GM13977 (cell line): ENCODE data around the gene CUBN.

ENCODE experiments used
- DNase-seq: peaks from one replicate; pipeline ENCODE4 v3.0.0; 2012; ENCODE audit warnings: low spot score
- in situ Hi-C: fragments of 300-500 bp; cut with MboI; formaldehyde crosslinking; loops from one replicate; pipeline ENCODE4 v1.12.0; 2022; ENCODE audit warnings: low sequenced_read_pairs, low pct_unique_long_range_greater_than_20kb, mixed read lengths, inconsistent platforms; ENCODE audit not compliant: unreplicated experiment
- TF ChIP-seq, protein P1 (sequence below): IDR thresholded peaks from 2 replicates; pipeline ENCODE4 v1.5.1; 2012; ENCODE audit warnings: mild to moderate bottlenecking, control low read depth; ENCODE audit not compliant: insufficient read depth; ENCODE audit errors: extremely low read depth, missing control alignments

Gene CUBN

DNA sequence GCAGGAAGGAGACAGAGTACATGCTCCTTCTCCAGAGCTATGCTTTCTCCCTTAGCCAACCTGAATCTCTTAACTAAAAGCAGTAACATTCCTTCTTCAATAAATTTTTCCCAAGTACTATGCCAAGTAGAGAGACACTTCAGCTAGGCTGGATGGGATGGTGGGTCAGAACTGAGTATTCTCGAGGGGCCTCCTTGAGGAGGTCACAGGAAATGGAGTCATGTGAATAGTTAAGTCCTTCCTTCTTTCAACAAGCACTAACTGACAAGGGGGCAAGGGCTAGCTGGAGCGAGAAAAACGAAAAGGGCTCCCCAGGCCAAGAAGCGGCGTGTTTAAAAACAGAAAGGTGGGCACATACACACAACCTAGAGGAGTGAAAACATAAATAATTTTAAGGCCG, 317.8 kb downstream of the CUBN start:
- TF ChIP-seq, protein P1, sequence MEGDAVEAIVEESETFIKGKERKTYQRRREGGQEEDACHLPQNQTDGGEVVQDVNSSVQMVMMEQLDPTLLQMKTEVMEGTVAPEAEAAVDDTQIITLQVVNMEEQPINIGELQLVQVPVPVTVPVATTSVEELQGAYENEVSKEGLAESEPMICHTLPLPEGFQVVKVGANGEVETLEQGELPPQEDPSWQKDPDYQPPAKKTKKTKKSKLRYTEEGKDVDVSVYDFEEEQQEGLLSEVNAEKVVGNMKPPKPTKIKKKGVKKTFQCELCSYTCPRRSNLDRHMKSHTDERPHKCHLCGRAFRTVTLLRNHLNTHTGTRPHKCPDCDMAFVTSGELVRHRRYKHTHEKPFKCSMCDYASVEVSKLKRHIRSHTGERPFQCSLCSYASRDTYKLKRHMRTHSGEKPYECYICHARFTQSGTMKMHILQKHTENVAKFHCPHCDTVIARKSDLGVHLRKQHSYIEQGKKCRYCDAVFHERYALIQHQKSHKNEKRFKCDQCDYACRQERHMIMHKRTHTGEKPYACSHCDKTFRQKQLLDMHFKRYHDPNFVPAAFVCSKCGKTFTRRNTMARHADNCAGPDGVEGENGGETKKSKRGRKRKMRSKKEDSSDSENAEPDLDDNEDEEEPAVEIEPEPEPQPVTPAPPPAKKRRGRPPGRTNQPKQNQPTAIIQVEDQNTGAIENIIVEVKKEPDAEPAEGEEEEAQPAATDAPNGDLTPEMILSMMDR, result no peak
- DNase-seq, result no peak
- in situ Hi-C loops, result loop anchor here (25.0 kb wide), 1 partner anchor 924 kb away; no protein-coding TSS in a partner anchor

DNA sequence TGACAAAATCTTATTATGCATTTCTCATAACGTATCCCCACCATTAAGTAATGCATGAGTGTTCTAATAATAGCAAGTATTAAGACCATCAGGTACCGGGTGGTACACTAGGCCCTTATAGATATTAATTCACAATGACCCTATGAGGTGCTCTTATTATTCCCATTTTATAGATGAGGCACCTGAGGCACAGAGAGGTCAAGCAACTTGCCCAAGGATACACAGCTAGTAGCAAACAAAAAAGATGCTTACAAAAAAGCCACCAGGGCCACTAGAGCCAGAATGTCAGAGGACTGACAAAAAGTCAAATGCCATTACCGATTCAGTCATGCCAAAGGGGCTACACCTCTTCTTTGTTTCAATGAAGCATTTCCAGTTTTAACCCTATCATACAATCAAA, 318.3 kb downstream of the CUBN start:
- TF ChIP-seq, protein P1, result no peak
- in situ Hi-C loops, result loop anchor here (25.0 kb wide), 1 partner anchor 924 kb away; no protein-coding TSS in a partner anchor

GRCh38 chr10:16809074-16809718, 320.4 kb downstream of the CUBN start:
- in situ Hi-C loops, result loop anchor here (25.0 kb wide), 1 partner anchor 922 kb away; no protein-coding TSS in a partner anchor
- TF ChIP-seq, protein P1, result peak; percentile 78
- DNase-seq, result peak; percentile 57

More for the DNA sequence above, 318.3 kb downstream of the CUBN start:
- DNase-seq, result no peak

- in situ Hi-C loops, result loop anchor here (25.0 kb wide), 1 partner anchor 917 kb away; no protein-coding TSS in a partner anchor
- TF ChIP-seq, protein P1, result no peak
- DNase-seq, result no peak
These were observed 325.5 kb downstream of the CUBN start for GRCh38 chr10:16804123-16804522.

DNA sequence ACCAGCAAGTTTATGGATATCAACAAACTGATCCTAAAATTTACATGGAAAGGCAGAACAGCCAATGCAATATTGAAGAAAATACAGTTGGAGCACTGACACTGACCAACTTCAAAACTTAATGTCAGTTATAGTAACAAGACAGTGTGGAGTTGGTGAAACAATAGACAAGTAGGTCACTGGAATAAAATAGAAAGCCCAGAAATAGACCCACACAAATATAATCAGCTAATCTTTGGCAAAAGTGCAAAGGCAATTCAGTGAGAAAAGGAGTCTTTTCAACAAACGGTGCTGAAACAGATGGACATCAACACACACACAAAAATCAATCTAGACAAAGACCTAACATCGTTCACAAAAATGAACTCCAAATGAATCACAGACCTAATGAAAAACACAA, 326.1 kb downstream of the CUBN start:
- TF ChIP-seq, protein P1, result no peak
- no peak for DNase-seq
- in situ Hi-C loops, result loop anchor here (25.0 kb wide), 1 partner anchor 916 kb away; no protein-coding TSS in a partner anchor

- TF ChIP-seq, protein P1, result no peak
- peak; percentile 26 for DNase-seq
- in situ Hi-C loops, result loop anchor here (25.0 kb wide), 1 partner anchor 912 kb away; no protein-coding TSS in a partner anchor
These were observed 330.0 kb downstream of the CUBN start for GRCh38 chr10:16799621-16800020.
